ENCODE results near the gene ANAPC16. TPM values are rescaled to one million over a fixed set of nuclear protein-coding genes. Genes with fewer than 3 reads are reported as not detected.
A peak's percentile ranks its signal among the peaks of the same experiment; 100 is the strongest.

The ANAPC16 gene
- total and polyA plus RNA-seq, 8 donors: 86.0 to 167 (median 152) TPM

GRCh38 chr10:72253578-72253977 lies 37.8 kb downstream of the ANAPC16 start:
- DNase-seq (peak in 1 of 4 donors; percentile 0), ATAC-seq (no peak)
- Histone ChIP-seq H3K27ac (peak overlapping the region; percentile 7 to 66), H3K27me3 (no peaks in the 10 kb centered on the region), H3K4me1 (peaks cover 37 to 86% of the 10 kb centered on the region in 2 donors), H3K4me3 (no peak overlapping the region), H3K9me3 (no peaks in the 10 kb centered on the region), H3K36me3 (no peaks in the 10 kb centered on the region)
- intact Hi-C loops (cut with DNase I): no loop called here
- no peak for TF ChIP-seq CTCF (IDR thresholded peaks at IDR 0.05)

- peak; percentile 83 to 90 (median 84) for DNase-seq
- intact Hi-C loops (cut with DNase I): no loop called here
- H3K4me1 ChIP-seq: peaks cover 31 to 84% of the 10 kb centered on the region in 2 donors
- H3K9me3 ChIP-seq: no peaks in the 10 kb centered on the region
- no peaks in the 10 kb centered on the region for H3K27me3 ChIP-seq
- no peak overlapping the region for H3K4me3 ChIP-seq
- H3K36me3 ChIP-seq: no peaks in the 10 kb centered on the region
- peak overlapping the region; percentile 66 to 79 for H3K27ac ChIP-seq
- TF ChIP-seq CTCF (IDR thresholded peaks at IDR 0.05): no peak
- ATAC-seq: peak; percentile 87
These were observed 39.2 kb downstream of the ANAPC16 start for GRCh38 chr10:72254813-72255568.

- Histone ChIP-seq H3K27me3 (no peaks in the 10 kb centered on the region), H3K36me3 (no peaks in the 10 kb centered on the region), H3K4me1 (peaks cover 37 to 84% of the 10 kb centered on the region in 2 donors), H3K4me3 (no peak overlapping the region), H3K27ac (peak overlapping the region; percentile 66 to 79), H3K9me3 (no peaks in the 10 kb centered on the region)
- DNase-seq (peak in 1 of 4 donors; percentile 1), ATAC-seq (no peak)
- intact Hi-C loops (cut with DNase I): no loop called here
- no peak for TF ChIP-seq CTCF (IDR thresholded peaks at IDR 0.05)
These were observed 40.3 kb downstream of the ANAPC16 start for GRCh38 chr10:72255977-72256729.

- intact Hi-C loops (cut with DNase I): no loop called here
- Histone ChIP-seq H3K27ac (peak overlapping the region in 1 of 2 donors; percentile 18), H3K4me1 (peaks cover 37 to 89% of the 10 kb centered on the region in 2 donors), H3K9me3 (no peaks in the 10 kb centered on the region), H3K36me3 (no peaks in the 10 kb centered on the region), H3K4me3 (no peak overlapping the region), H3K27me3 (no peaks in the 10 kb centered on the region)
- DNase-seq (peak in 1 of 4 donors; percentile 28), ATAC-seq (peak; percentile 4)
- TF ChIP-seq CTCF (IDR thresholded peaks at IDR 0.05): no peak
These were observed 41.5 kb downstream of the ANAPC16 start for GRCh38 chr10:72257051-72257892.

Measured in left lung (tissue), 10 donors.